ENCODE data around the gene DUOXA2. TPM values are rescaled to one million over a fixed set of nuclear protein-coding genes. Genes with fewer than 3 reads are reported as not detected.
"Not testable (repeated sequence)": the region's sequence is repeated elsewhere in the genome, so short reads cannot be mapped to it uniquely, and the experiment has no call there.

Gene DUOXA2
- polyA plus RNA-seq, 1 donor (not counting 4 experiments of a cell fraction or from before 2014, with no cell fraction given), result not detected

DNA sequence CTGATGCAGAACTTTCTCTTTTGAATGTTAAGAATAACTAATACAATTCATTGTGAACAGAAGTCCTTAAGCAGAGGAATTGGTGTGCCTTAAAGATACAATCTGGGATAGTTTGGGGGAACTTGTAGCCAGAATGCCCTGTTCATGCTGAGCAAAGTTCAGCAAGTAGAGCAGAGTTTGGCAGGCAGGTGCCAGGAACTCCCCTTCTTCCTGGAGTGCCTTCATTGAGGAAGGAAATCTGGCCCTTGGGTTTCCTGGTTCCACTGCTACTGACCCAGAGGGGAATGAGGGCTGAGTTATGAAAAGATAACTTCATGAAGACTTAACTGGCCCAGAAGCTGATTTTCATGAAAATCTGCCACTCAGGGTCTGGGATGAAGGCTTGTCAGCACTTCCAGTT, 40.5 kb upstream of the DUOXA2 start:
- H3K36me3 ChIP-seq (ENCODE audit: control insufficient read depth in 2 of 2, extremely low read depth in 1 of 2, insufficient read depth in 2 of 2, low read length in 2 of 2); dilution Hi-C loops (cut with MboI; ENCODE audit: extremely low pct_ligation_motif_present, low sequenced_read_pairs); FAIRE-seq: not testable (repeated sequence)

DNA sequence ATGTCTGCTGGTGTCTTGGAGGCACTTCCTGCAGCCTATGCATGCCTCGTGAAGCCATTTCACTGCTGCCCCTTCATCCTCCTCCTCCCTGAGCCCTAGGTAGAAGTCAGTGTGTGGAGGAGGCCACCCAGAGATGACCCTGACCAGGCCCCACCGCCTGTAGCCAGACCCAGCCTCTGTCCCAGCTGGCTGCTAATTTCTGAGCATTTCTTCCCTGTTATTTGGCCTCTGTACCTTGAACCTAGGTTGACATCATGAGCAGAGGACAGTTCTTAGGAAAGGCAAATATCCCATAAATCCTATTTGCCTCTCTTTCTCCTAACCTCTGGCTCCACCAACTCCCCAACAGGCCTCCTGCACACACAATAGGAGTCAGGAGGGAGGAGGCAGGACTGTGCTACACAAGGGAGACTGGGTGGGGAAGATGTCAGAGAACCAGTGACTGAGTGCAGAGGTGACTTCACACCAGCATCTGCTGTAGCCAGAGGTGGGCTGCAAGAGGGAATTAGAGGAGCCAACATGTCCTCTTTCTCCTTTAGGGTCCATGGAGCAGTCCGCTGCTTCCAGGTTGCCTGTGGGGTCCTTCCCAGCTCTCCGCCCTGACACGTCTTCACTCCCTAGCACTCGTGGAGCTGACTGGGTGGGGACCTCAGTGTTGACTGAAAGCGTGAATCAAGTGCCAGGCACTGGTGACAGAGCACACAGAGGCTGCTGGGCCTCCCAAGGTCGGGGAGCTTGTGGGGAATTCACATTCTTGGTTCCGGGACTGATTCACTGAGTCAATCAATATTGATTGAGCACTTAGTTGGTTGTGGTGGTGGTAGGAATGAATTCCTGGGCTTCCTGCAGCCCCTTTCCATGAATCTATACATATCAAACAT, 38.4 kb upstream of the DUOXA2 start:
- H4K20me1 ChIP-seq (ENCODE audit: control insufficient read depth, extremely low read depth, insufficient read depth, low read length); H3K9me3 ChIP-seq (ENCODE audit: control insufficient read depth, low read depth, low read length); H3K4me3 ChIP-seq (ENCODE audit: control insufficient read depth in 2 of 3, extremely low read depth in 1 of 3, insufficient read depth in 2 of 3, low read depth in 1 of 3, low read length in 3 of 3); H3K9ac ChIP-seq (ENCODE audit: control insufficient read depth, extremely low read depth, insufficient read depth, low read length); H3K4me2 ChIP-seq (ENCODE audit: control insufficient read depth, extremely low read depth, insufficient read depth, low read depth, low read length); H2AFZ ChIP-seq (ENCODE audit: control insufficient read depth, low read length); H3K27ac ChIP-seq (ENCODE audit: control insufficient read depth, insufficient read depth, low read length); DNase-seq (ENCODE audit: low read depth, low spot score); dilution Hi-C loops (cut with MboI; ENCODE audit: extremely low pct_ligation_motif_present, low sequenced_read_pairs); H3K36me3 ChIP-seq (ENCODE audit: control insufficient read depth in 2 of 2, extremely low read depth in 1 of 2, insufficient read depth in 2 of 2, low read length in 2 of 2); H3K27me3 ChIP-seq (ENCODE audit: control insufficient read depth, extremely low read depth, insufficient read depth, low read length); H3K4me1 ChIP-seq (ENCODE audit: control insufficient read depth, extremely low read depth, insufficient read depth, low read length); FAIRE-seq; H3K79me2 ChIP-seq (ENCODE audit: control insufficient read depth, insufficient read depth, low read length); H3K9me1 ChIP-seq (ENCODE audit: control insufficient read depth, extremely low read depth, insufficient read depth, low read length): not testable (repeated sequence)

More for the DNA sequence above, 40.5 kb upstream of the DUOXA2 start:
- not testable (repeated sequence) for H2AFZ ChIP-seq (ENCODE audit: control insufficient read depth, low read length); H3K9me1 ChIP-seq (ENCODE audit: control insufficient read depth, extremely low read depth, insufficient read depth, low read length); H3K4me3 ChIP-seq (ENCODE audit: control insufficient read depth in 2 of 3, extremely low read depth in 1 of 3, insufficient read depth in 2 of 3, low read depth in 1 of 3, low read length in 3 of 3); DNase-seq (ENCODE audit: low read depth, low spot score); H4K20me1 ChIP-seq (ENCODE audit: control insufficient read depth, extremely low read depth, insufficient read depth, low read length); H3K27me3 ChIP-seq (ENCODE audit: control insufficient read depth, extremely low read depth, insufficient read depth, low read length); H3K9ac ChIP-seq (ENCODE audit: control insufficient read depth, extremely low read depth, insufficient read depth, low read length); H3K9me3 ChIP-seq (ENCODE audit: control insufficient read depth, low read depth, low read length); H3K27ac ChIP-seq (ENCODE audit: control insufficient read depth, insufficient read depth, low read length); H3K4me2 ChIP-seq (ENCODE audit: control insufficient read depth, extremely low read depth, insufficient read depth, low read depth, low read length); H3K79me2 ChIP-seq (ENCODE audit: control insufficient read depth, insufficient read depth, low read length)
- peaks cover 13% of the 10 kb centered on the region for H3K4me1 ChIP-seq (ENCODE audit: control insufficient read depth, extremely low read depth, insufficient read depth, low read length)

DNA sequence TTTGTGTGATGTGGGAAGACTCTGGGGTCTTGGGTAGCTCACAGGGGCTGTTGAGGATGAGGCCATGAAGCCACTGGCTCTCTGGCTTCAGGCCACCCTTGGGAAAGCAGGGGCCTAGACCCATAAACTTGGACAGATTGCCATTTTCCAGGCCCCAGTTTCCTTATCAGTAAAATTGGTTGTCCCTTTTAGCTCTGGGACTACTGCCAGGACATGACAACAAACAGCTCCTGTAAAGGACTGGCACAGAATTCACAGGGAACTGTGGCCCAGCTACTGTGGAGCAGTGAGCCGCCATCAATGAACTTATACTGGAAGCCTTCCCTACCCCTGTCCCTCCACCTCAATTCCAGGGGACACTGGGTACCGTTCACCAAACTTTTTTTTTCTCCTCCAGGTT, 36.7 kb upstream of the DUOXA2 start:
- H3K4me3 ChIP-seq (ENCODE audit: control insufficient read depth in 2 of 3, extremely low read depth in 1 of 3, insufficient read depth in 2 of 3, low read depth in 1 of 3, low read length in 3 of 3); DNase-seq (ENCODE audit: low read depth, low spot score); H3K4me1 ChIP-seq (ENCODE audit: control insufficient read depth, extremely low read depth, insufficient read depth, low read length); dilution Hi-C loops (cut with MboI; ENCODE audit: extremely low pct_ligation_motif_present, low sequenced_read_pairs); FAIRE-seq; H3K4me2 ChIP-seq (ENCODE audit: control insufficient read depth, extremely low read depth, insufficient read depth, low read depth, low read length); H3K9me1 ChIP-seq (ENCODE audit: control insufficient read depth, extremely low read depth, insufficient read depth, low read length); H3K9me3 ChIP-seq (ENCODE audit: control insufficient read depth, low read depth, low read length); H3K27ac ChIP-seq (ENCODE audit: control insufficient read depth, insufficient read depth, low read length); H3K36me3 ChIP-seq (ENCODE audit: control insufficient read depth in 2 of 2, extremely low read depth in 1 of 2, insufficient read depth in 2 of 2, low read length in 2 of 2); H3K9ac ChIP-seq (ENCODE audit: control insufficient read depth, extremely low read depth, insufficient read depth, low read length); H2AFZ ChIP-seq (ENCODE audit: control insufficient read depth, low read length); H3K79me2 ChIP-seq (ENCODE audit: control insufficient read depth, insufficient read depth, low read length); H3K27me3 ChIP-seq (ENCODE audit: control insufficient read depth, extremely low read depth, insufficient read depth, low read length); H4K20me1 ChIP-seq (ENCODE audit: control insufficient read depth, extremely low read depth, insufficient read depth, low read length): not testable (repeated sequence)

DNA sequence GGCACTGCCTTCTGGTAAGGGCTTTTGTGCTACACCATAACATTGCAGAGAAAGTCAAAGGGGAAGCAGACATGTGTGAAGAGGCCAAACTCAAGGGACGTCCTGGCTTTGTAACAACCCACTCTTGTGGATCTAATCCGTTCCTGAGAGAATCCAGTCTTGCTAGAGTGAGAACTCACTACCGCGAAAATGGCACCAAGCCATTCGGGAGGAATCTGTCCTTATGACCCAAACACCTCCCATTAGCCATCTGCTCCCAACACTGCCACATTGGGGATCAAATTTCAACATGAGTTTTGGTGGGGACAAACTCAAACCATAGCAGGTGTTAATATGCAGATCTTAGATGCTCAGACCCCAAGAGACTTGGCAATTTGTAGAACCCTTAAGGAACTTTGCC, 34.9 kb upstream of the DUOXA2 start:
- FAIRE-seq; H3K36me3 ChIP-seq (ENCODE audit: control insufficient read depth in 2 of 2, extremely low read depth in 1 of 2, insufficient read depth in 2 of 2, low read length in 2 of 2); DNase-seq (ENCODE audit: low read depth, low spot score); H3K27me3 ChIP-seq (ENCODE audit: control insufficient read depth, extremely low read depth, insufficient read depth, low read length); H3K9me3 ChIP-seq (ENCODE audit: control insufficient read depth, low read depth, low read length); H3K4me1 ChIP-seq (ENCODE audit: control insufficient read depth, extremely low read depth, insufficient read depth, low read length); H2AFZ ChIP-seq (ENCODE audit: control insufficient read depth, low read length); H3K4me3 ChIP-seq (ENCODE audit: control insufficient read depth in 2 of 3, extremely low read depth in 1 of 3, insufficient read depth in 2 of 3, low read depth in 1 of 3, low read length in 3 of 3); H3K79me2 ChIP-seq (ENCODE audit: control insufficient read depth, insufficient read depth, low read length); H3K9me1 ChIP-seq (ENCODE audit: control insufficient read depth, extremely low read depth, insufficient read depth, low read length); H3K9ac ChIP-seq (ENCODE audit: control insufficient read depth, extremely low read depth, insufficient read depth, low read length); H4K20me1 ChIP-seq (ENCODE audit: control insufficient read depth, extremely low read depth, insufficient read depth, low read length); H3K4me2 ChIP-seq (ENCODE audit: control insufficient read depth, extremely low read depth, insufficient read depth, low read depth, low read length); dilution Hi-C loops (cut with MboI; ENCODE audit: extremely low pct_ligation_motif_present, low sequenced_read_pairs); H3K27ac ChIP-seq (ENCODE audit: control insufficient read depth, insufficient read depth, low read length): not testable (repeated sequence)

DNA sequence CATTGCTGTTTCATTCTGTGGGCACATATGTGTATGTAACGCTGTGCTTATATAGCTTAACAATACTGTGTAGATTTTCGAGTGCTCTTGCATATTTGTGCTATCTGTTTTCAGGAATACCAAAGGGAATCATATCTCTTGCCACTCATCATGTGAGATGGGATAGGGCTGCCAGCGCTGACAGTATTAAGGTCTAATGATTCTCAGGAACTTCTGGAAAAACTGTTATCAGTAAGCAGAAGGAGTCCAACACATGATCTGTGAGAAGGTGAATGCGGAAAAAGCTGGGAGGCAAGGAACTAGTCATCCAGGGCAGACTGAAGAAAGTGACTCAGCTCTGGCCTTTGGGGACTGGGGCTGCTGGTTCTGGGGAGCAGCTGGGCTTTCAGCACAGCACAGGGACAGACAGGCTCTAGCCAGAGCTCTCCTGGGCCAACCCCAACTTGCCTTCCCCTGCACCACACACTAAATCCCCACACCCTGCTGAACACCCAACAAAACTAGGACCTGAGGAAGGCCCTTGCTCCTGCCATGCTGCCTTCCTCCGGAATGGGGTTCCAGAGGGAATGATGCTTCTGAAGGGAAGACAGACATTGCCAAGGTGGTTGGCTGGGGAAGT, 34.4 kb upstream of the DUOXA2 start:
- H3K27ac ChIP-seq (ENCODE audit: control insufficient read depth, insufficient read depth, low read length); H3K9me1 ChIP-seq (ENCODE audit: control insufficient read depth, extremely low read depth, insufficient read depth, low read length); H3K4me1 ChIP-seq (ENCODE audit: control insufficient read depth, extremely low read depth, insufficient read depth, low read length); FAIRE-seq; H3K79me2 ChIP-seq (ENCODE audit: control insufficient read depth, insufficient read depth, low read length); H2AFZ ChIP-seq (ENCODE audit: control insufficient read depth, low read length); DNase-seq (ENCODE audit: low read depth, low spot score); H3K9me3 ChIP-seq (ENCODE audit: control insufficient read depth, low read depth, low read length); H3K4me2 ChIP-seq (ENCODE audit: control insufficient read depth, extremely low read depth, insufficient read depth, low read depth, low read length); H4K20me1 ChIP-seq (ENCODE audit: control insufficient read depth, extremely low read depth, insufficient read depth, low read length); H3K9ac ChIP-seq (ENCODE audit: control insufficient read depth, extremely low read depth, insufficient read depth, low read length); H3K27me3 ChIP-seq (ENCODE audit: control insufficient read depth, extremely low read depth, insufficient read depth, low read length); H3K4me3 ChIP-seq (ENCODE audit: control insufficient read depth in 2 of 3, extremely low read depth in 1 of 3, insufficient read depth in 2 of 3, low read depth in 1 of 3, low read length in 3 of 3); dilution Hi-C loops (cut with MboI; ENCODE audit: extremely low pct_ligation_motif_present, low sequenced_read_pairs); H3K36me3 ChIP-seq (ENCODE audit: control insufficient read depth in 2 of 2, extremely low read depth in 1 of 2, insufficient read depth in 2 of 2, low read length in 2 of 2): not testable (repeated sequence)

Measured in keratinocyte (primary cell).